Endothelial cell of umbilical vein (primary cell): Measurements from ENCODE around the gene SLC39A11. TPM values are rescaled to one million over a fixed set of nuclear protein-coding genes. Genes with fewer than 3 reads are reported as not detected.

Source experiments
- BruUV-seq: library from RNA; stranded (reverse); fragments of 400-500 nt; replicated peaks from 2 replicates; lab custom pipeline; 2021; lab: Mats Ljungman, UMichigan
- CTCF ChIA-PET: fragments of 300-600, 350-600 bp; sonication (Branson Sonifier 250); formaldehyde crosslinking; loops from one replicate; lab custom pipeline; 2021; ENCODE audit warnings: antibody characterized with exemption, inconsistent platforms; lab: Charles Lee
- POLR2A ChIA-PET: fragments of 300-600, 350-600 bp; sonication (Branson Sonifier 250); formaldehyde crosslinking; loops from one replicate; lab custom pipeline; 2021; ENCODE audit warnings: antibody characterized with exemption, inconsistent platforms; lab: Charles Lee
- DNase-seq: peaks from one replicate; pipeline ENCODE4 v3.0.0-alpha.2; 2011; ENCODE audit warnings: low read depth, low spot score
- FAIRE-seq: peaks from 2 replicates; lab custom pipeline; 2011; peaks lifted over from hg19 to GRCh38; lab: Jason Lieb, UNC
- H2AFZ ChIP-seq: 2 replicates; pipeline ENCODE4 v1.6.0; 2012; ENCODE audit warnings: low read depth, low read length, control low read depth, inconsistent platforms
- H3K27ac ChIP-seq: 2 replicates; pipeline ENCODE4 v1.5.1; 2011; ENCODE audit warnings: low read depth, mild to moderate bottlenecking, control low read depth, low read length, moderate library complexity; ENCODE audit not compliant: insufficient read depth
- H3K27me3 ChIP-seq, 2 experiments: 2 replicates each; pipeline versions ENCODE4 v1.6.0 to v1.6.1; 2011; ENCODE audit warnings: low read length in 2 of 2, mixed read lengths in 1 of 2; ENCODE audit not compliant: control insufficient read depth in 2 of 2, insufficient read depth in 2 of 2
- H3K36me3 ChIP-seq, 2 experiments: 2 replicates in 1 of 2; 3 replicates in 1 of 2; pipeline ENCODE4 v1.5.1; 2011; ENCODE audit warnings: low read length in 2 of 2, mild to moderate bottlenecking in 1 of 2, moderate library complexity in 1 of 2; ENCODE audit not compliant: control insufficient read depth in 2 of 2, insufficient read depth in 2 of 2; ENCODE audit errors: extremely low read depth in 1 of 2
- H3K4me1 ChIP-seq: 3 replicates; pipeline ENCODE4 v1.5.1; 2011; ENCODE audit warnings: mild to moderate bottlenecking, low read length; ENCODE audit not compliant: control insufficient read depth, insufficient read depth; ENCODE audit errors: extremely low read depth
- H3K4me2 ChIP-seq: 2 replicates; pipeline ENCODE4 v1.6.1; 2011; ENCODE audit warnings: low read length, control low read depth, mixed read lengths; ENCODE audit not compliant: insufficient read depth
- H3K4me3 ChIP-seq, 3 experiments: fragments of 200-600 bp in 1 of 3; sonication (generic), shearing (Covaris generic) in 1 of 3; replicated peaks in 1 of 3; 2 replicates each; pipeline ENCODE4 v1.5.1; 2011 to 2016; ENCODE audit warnings: control low read depth in 3 of 3, low read length in 3 of 3, mild to moderate bottlenecking in 2 of 3, inconsistent platforms in 1 of 3, low read depth in 1 of 3, moderate library complexity in 1 of 3; ENCODE audit not compliant: insufficient read depth in 1 of 3
- H3K79me2 ChIP-seq: 2 replicates; pipeline ENCODE4 v1.6.0; 2012; ENCODE audit warnings: low read length, inconsistent platforms; ENCODE audit not compliant: control insufficient read depth, insufficient read depth
- H3K9ac ChIP-seq: replicated peaks from 2 replicates; pipeline ENCODE3; 2011; ENCODE audit warnings: low read length, control low read depth; ENCODE audit not compliant: insufficient read depth; ENCODE audit errors: extremely low read depth
- H3K9me1 ChIP-seq: replicated peaks from 3 replicates; pipeline ENCODE4 v1.6.0; 2011; ENCODE audit warnings: mild to moderate bottlenecking, low read length; ENCODE audit not compliant: control insufficient read depth, insufficient read depth; ENCODE audit errors: extremely low read depth
- H3K9me3 ChIP-seq: replicated peaks from 2 replicates; pipeline ENCODE4 v1.5.1; 2012; ENCODE audit warnings: low read length, inconsistent platforms; ENCODE audit not compliant: control insufficient read depth, insufficient read depth
- H4K20me1 ChIP-seq: replicated peaks from 2 replicates; pipeline ENCODE3; 2011; ENCODE audit warnings: mild to moderate bottlenecking, low read length; ENCODE audit not compliant: control insufficient read depth, insufficient read depth; ENCODE audit errors: extremely low read depth
- CTCF ChIP-seq, 2 donors: IDR thresholded peaks; 1 replicate in 1 of 2; 2 replicates in 1 of 2; pipeline ENCODE4 v1.5.1; 2011; ENCODE audit warnings: low read length in 2 of 2, mild to moderate bottlenecking in 2 of 2, moderate library complexity in 2 of 2, control low read depth in 1 of 2, inconsistent platforms in 1 of 2, low read depth in 1 of 2; ENCODE audit not compliant: insufficient read depth in 1 of 2; ENCODE audit errors: extremely low read depth in 1 of 2
- EZH2 ChIP-seq: IDR thresholded peaks from 2 replicates; pipeline ENCODE4 v1.6.1; 2012; ENCODE audit warnings: borderline replicate concordance, low read depth, mild to moderate bottlenecking, moderate library complexity, low read length, inconsistent platforms; ENCODE audit not compliant: severe bottlenecking
- FOS ChIP-seq: IDR thresholded peaks from 2 replicates; pipeline ENCODE4 v1.6.1; 2011; ENCODE audit warnings: mild to moderate bottlenecking, low read length, moderate library complexity, borderline replicate concordance; ENCODE audit not compliant: insufficient read depth
- GATA2 ChIP-seq: IDR thresholded peaks from 2 replicates; pipeline ENCODE4 v1.7.0; 2011; ENCODE audit warnings: low read depth, mild to moderate bottlenecking, moderate library complexity, mixed read lengths, low read length; ENCODE audit not compliant: insufficient read length, insufficient read depth
- JUN ChIP-seq: IDR thresholded peaks from 2 replicates; pipeline ENCODE4 v1.6.1; 2011; ENCODE audit warnings: borderline replicate concordance, low read depth; ENCODE audit not compliant: insufficient read length, insufficient read depth
- MAX ChIP-seq: IDR thresholded peaks from 2 replicates; pipeline ENCODE4 v1.6.1; 2011; ENCODE audit not compliant: insufficient read depth, insufficient read length
- MYC ChIP-seq: IDR thresholded peaks from one replicate; pipeline ENCODE4 v1.6.1; 2011; ENCODE audit warnings: mild to moderate bottlenecking, low read depth, low read length
- POLR2A ChIP-seq: IDR thresholded peaks from 2 replicates; pipeline ENCODE4 v1.6.1; 2012; ENCODE audit warnings: low read depth, mild to moderate bottlenecking, control low read depth, low read length
- POLR2AphosphoS5 ChIP-seq: IDR thresholded peaks from 2 replicates; pipeline ENCODE4 v1.6.1; 2012; ENCODE audit warnings: low read depth, mild to moderate bottlenecking, control low read depth, low read length, moderate library complexity; ENCODE audit not compliant: insufficient read depth
- dilution Hi-C: fragments of 300-500 bp; cut with MboI; formaldehyde crosslinking; loops from one replicate; pipeline ENCODE4 v1.15.0; 2019; ENCODE audit warnings: low sequenced_read_pairs; ENCODE audit not compliant: extremely low pct_ligation_motif_present
- intact Hi-C: fragments of 100-400 bp; cut with micrococcal nuclease; formaldehyde crosslinking; loops from one replicate; pipeline ENCODE4 v1.10.0; 2022
- polyA plus RNA-seq, 4 experiments: library from polyadenylated mRNA; depleted of rRNA in 3 of 4; stranded (reverse) in 3 of 4; unstranded in 1 of 4; fragments of >200 nt; gene quantifications; 2 replicates each; pipeline versions ENCODE4 v1.2.1 to v1.2.3, GENCODE V29; 2011 to 2012; ENCODE audit warnings: missing spikeins in 1 of 4
- total RNA-seq: library from RNA; stranded (reverse); gene quantifications from 2 replicates; pipeline ENCODE4 v1.2.3, GENCODE V29; 2021

SLC39A11 gene
- total and polyA plus RNA-seq, 2 donors (not counting 3 experiments of a cell fraction or from before 2014, with no cell fraction given), result 8.1 to 11.9 TPM

- Histone ChIP-seq H3K9me3 (no peaks in the 10 kb centered on the region), H2AFZ (no peak overlapping the region), H3K9me1 (no peaks in the 10 kb centered on the region), H3K27ac (no peak overlapping the region), H3K4me1 (peaks cover 16% of the 10 kb centered on the region), H3K79me2 (no peaks in the 10 kb centered on the region), H3K4me3 (no peak overlapping the region), H3K36me3 (no peaks in the 10 kb centered on the region), H3K27me3 (no peaks in the 10 kb centered on the region), H3K9ac (no peak overlapping the region), H3K4me2 (no peak overlapping the region), H4K20me1 (no peaks in the 10 kb centered on the region)
- ChIA-PET POLR2A (no interaction called here), CTCF (interaction anchor here (2.2 kb wide), 1 partner anchor 14 kb away, joined by 7 read pairs; no protein-coding TSS in a partner anchor)
- FAIRE-seq (no peak), DNase-seq (no peak)
- intact Hi-C loops, result no loop called here
- dilution Hi-C loops, result no loop called here
- BruUV-seq, result no TSS peak
- no peak for TF ChIP-seq MAX
- TF ChIP-seq JUN, result no peak
- TF ChIP-seq CTCF (IDR thresholded peaks at IDR 0.05; ENCODE audit: extremely low read depth in 1 of 2, insufficient read depth in 1 of 2, low read depth in 1 of 2, low read length in 2 of 2), result no peak
- TF ChIP-seq GATA2, result no peak
- no peak for TF ChIP-seq FOS
- no peak for TF ChIP-seq EZH2
- no peak for TF ChIP-seq POLR2AphosphoS5
- TF ChIP-seq POLR2A, result no peak
- TF ChIP-seq MYC, result no peak
These were observed 120.1 kb downstream of the SLC39A11 start for GRCh38 chr17:72972263-72972951.
